Measurements from ENCODE around the gene ESRRA.

DNA sequence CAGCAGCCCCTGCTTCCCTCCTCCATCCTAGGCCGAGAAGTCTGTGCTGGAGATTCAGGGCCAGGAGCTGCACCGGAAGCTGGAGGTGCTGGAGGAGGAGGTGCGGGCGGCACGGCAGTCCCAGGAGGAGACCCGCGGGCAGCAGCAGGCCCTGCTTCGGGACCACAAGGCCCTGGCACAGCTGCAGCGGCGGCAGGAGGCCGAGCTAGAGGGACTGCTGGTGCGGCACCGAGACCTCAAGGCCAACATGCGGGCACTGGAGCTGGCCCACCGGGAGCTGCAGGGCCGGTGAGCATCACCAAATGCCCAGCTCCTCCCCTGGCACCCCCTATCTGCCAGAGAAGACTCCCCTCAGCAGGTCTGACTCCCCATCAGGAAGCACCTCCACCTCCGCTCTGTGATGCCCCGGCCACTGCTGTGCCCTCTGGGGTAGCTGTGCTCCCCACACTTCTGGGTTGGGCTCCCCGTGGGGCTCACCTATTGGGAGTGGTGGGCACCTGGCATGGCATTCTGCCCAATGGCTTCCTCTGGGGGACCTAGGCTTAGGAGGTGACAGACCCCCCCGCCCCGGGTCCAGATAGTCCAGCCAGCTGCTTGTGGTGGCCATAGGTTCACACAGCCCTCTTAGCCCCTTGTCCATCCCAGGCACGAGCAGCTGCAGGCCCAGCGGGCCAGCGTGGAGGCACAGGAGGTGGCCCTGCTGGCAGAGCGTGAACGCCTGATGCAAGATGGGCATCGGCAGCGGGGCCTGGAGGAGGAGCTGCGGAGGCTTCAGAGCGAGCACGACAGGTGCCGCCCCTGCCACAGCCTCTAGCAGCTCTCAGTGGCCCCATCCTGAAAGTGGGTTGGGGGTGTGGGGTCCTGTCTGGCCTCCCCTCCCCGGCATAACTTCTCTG lies 47.0 kb downstream of the ESRRA start:
- no peak for TF ChIP-seq EZH2 (IDR thresholded peaks at IDR 0.05; ENCODE audit: low read depth, low read length, severe bottlenecking)
- no peak for TF ChIP-seq JUND (IDR thresholded peaks at IDR 0.05; ENCODE audit: low read length)
- TF ChIP-seq, protein P1, sequence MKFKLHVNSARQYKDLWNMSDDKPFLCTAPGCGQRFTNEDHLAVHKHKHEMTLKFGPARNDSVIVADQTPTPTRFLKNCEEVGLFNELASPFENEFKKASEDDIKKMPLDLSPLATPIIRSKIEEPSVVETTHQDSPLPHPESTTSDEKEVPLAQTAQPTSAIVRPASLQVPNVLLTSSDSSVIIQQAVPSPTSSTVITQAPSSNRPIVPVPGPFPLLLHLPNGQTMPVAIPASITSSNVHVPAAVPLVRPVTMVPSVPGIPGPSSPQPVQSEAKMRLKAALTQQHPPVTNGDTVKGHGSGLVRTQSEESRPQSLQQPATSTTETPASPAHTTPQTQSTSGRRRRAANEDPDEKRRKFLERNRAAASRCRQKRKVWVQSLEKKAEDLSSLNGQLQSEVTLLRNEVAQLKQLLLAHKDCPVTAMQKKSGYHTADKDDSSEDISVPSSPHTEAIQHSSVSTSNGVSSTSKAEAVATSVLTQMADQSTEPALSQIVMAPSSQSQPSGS (IDR thresholded peaks at IDR 0.05; ENCODE audit: low read length) = no peak
- TF ChIP-seq EP300 (IDR thresholded peaks at IDR 0.05; ENCODE audit: borderline replicate concordance in 1 of 2, low read depth in 2 of 2, low read length in 2 of 2) = no peak
- no peak for TF ChIP-seq ATF3 (IDR thresholded peaks at IDR 0.05; ENCODE audit: insufficient read depth, low read depth, low read length)
